A673 (cell line): ENCODE data around the gene NUDT15.

ENCODE experiments used
- CTCF ChIP-seq: fragments of 300-800, 200-600 bp; sonication (generic); conservative IDR thresholded peaks from 2 replicates; pipeline ENCODE4 v1.5.1; 2017; ENCODE audit warnings: low read depth, mild to moderate bottlenecking, antibody characterized with exemption, low read length, moderate library complexity, mixed read lengths
- EZH2 ChIP-seq: fragments of 200-600 bp; sonication (generic); IDR thresholded peaks from 2 replicates; pipeline ENCODE4 v1.6.1; 2017; ENCODE audit warnings: borderline replicate concordance, low read depth, mild to moderate bottlenecking, mixed read lengths, antibody characterized with exemption, low read length; ENCODE audit not compliant: poor library complexity, severe bottlenecking

- TF ChIP-seq CTCF (no peak), EZH2 (no peak)
These were observed 33.3 kb upstream of the NUDT15 start for GRCh38 chr13:48004201-48004600.
